Psoas muscle (tissue), 8 donors: ENCODE results near the gene PLEKHA6. TPM values are rescaled to one million over a fixed set of nuclear protein-coding genes. Genes with fewer than 3 reads are reported as not detected.

Experiments
- ATAC-seq, 4 donors: fragments of 200-7000 bp; cut with Tn5 transposase; one replicate each; pipeline ENCODE4 v1.9.1; 2020; ENCODE audit warnings: moderate library complexity in 3 of 4, mild to moderate bottlenecking in 2 of 4
- DNase-seq, 2 donors: peaks; one replicate each; pipeline ENCODE4 v3.0.0-alpha.2; 2020
- H3K27ac ChIP-seq: fragments of 200-600 bp; one replicate; pipeline ENCODE4 v1.8.0; 2022
- H3K27me3 ChIP-seq, 3 donors: fragments of 200-600 bp in 1 of 3; one replicate each; pipeline versions ENCODE4 v1.6.1 to v1.8.0; 2013 to 2022; ENCODE audit warnings: low read length in 2 of 3, mild to moderate bottlenecking in 2 of 3, moderate library complexity in 1 of 3; ENCODE audit not compliant: insufficient read depth in 3 of 3
- H3K36me3 ChIP-seq, 2 donors: fragments of 200-600 bp in 1 of 2; one replicate each; pipeline versions ENCODE4 v1.6.1 to v1.8.0; 2013 to 2022; ENCODE audit warnings: low read depth in 1 of 2, mild to moderate bottlenecking in 1 of 2, moderate library complexity in 1 of 2; ENCODE audit not compliant: insufficient read depth in 1 of 2
- H3K4me1 ChIP-seq: fragments of 200-600 bp; one replicate; pipeline ENCODE4 v1.8.0; 2022
- H3K4me3 ChIP-seq: fragments of 200-600 bp; one replicate; pipeline ENCODE4 v1.8.0; 2022; ENCODE audit warnings: mild to moderate bottlenecking
- H3K9me3 ChIP-seq: fragments of 200-600 bp; one replicate; pipeline ENCODE4 v1.8.0; 2022
- CTCF ChIP-seq: fragments of 200-600 bp; IDR thresholded peaks from one replicate; pipeline ENCODE4 v1.8.0; 2022; ENCODE audit warnings: antibody characterized with exemption
- WGBS, 3 donors: extraction: QIAGEN DNeasy Blood & Tissue Kit; methylation state at CpG; one replicate each; pipeline versions ENCODE4 v1.1.6 to v1.1.7; 2013; 5-methylcytosine and 5-hydroxymethylcytosine counted together
- intact Hi-C, 2 donors: fragments of 100-400 bp; cut with DNase I; formaldehyde crosslinking; loops; one replicate each; pipeline versions ENCODE4 v1.11.0 to v1.14.2; 2022
- polyA plus RNA-seq, 3 donors: library from polyadenylated mRNA; stranded (reverse); fragments of 200-250 nt; gene quantifications; one replicate each; pipeline ENCODE4 v1.2.3, GENCODE V29; 2013
- total RNA-seq, 4 donors: library from RNA; stranded (reverse); fragmentation: NEBNext Ultra II Directional in 2 of 4; extraction: Animal tissue kit (Norgen Biotek cat#: 25700) in 2 of 4; gene quantifications; one replicate each; pipeline versions ENCODE4 v1.2.1 to v1.2.4, GENCODE V29; 2021 to 2023
- donor health status: healthy with polysubstance abuse.
- donor health status: DM: no; HTN: no; CAD: no; lungs with moderate emphysema.
- donor health status: Bipolar disorder and iron deficiency.
- donor health status: healthy.
- donor health status: DM: yes; HTN: yes; CAD: no.
- donor health status: DM: no; HTN: no; CAD: no.
- donor health status: DM: no; HTN: no; CAD: no.
- donor health status: DM: yes; HTN: yes; CAD: no.

Gene PLEKHA6
- total and polyA plus RNA-seq, 7 donors, result 0.92 to 7.1 (median 1.7) TPM

- 35% methylated on average over 13 of the region's 13 CpGs for WGBS, 3 donors
- no peaks in the 10 kb centered on the region for H3K4me1 ChIP-seq
- no peak for DNase-seq
- no peak for ATAC-seq
- intact Hi-C loops, result loop anchor here (10.0 kb wide), 1 partner anchor 504 kb away; the partner anchor contains the start of gene SNRPE (in 2 of the 2)
- no peaks in the 10 kb centered on the region for H3K9me3 ChIP-seq
- H3K27me3 ChIP-seq, result peaks cover 0 to 2% (median 1%) of the 10 kb centered on the region in 3 donors
- no peaks in the 10 kb centered on the region for H3K36me3 ChIP-seq
- TF ChIP-seq CTCF, result no peak
- H3K27ac ChIP-seq, result no peak overlapping the region
- H3K4me3 ChIP-seq, result no peak overlapping the region
These were observed 9.4 kb upstream of the PLEKHA6 start for GRCh38 chr1:204368996-204369726.

- 57 to 68% (median 59%) methylated on average over 10 of the region's 10 CpGs for WGBS, 3 donors
- DNase-seq, result no peak
- Histone ChIP-seq H3K36me3 (no peaks in the 10 kb centered on the region), H3K27ac (no peak overlapping the region), H3K9me3 (no peaks in the 10 kb centered on the region), H3K4me3 (no peak overlapping the region), H3K4me1 (peaks cover 5% of the 10 kb centered on the region), H3K27me3 (peaks cover 0 to 4% (median 4%) of the 10 kb centered on the region in 3 donors)
- TF ChIP-seq CTCF, result no peak
- intact Hi-C loops, result loop anchor here (10.0 kb wide), 1 partner anchor 503 kb away; the partner anchor contains the start of gene SNRPE (in 2 of the 2)
- ATAC-seq, result no peak
These were observed 8.2 kb upstream of the PLEKHA6 start for GRCh38 chr1:204367956-204368355.

- H3K36me3 ChIP-seq, result no peaks in the 10 kb centered on the region
- intact Hi-C loops, result loop anchor here (10.0 kb wide), 1 partner anchor 503 kb away; the partner anchor contains the start of gene SNRPE (in 2 of the 2)
- ATAC-seq, result no peak
- H3K4me1 ChIP-seq, result peaks cover 6% of the 10 kb centered on the region
- 76 to 79% (median 79%) methylated on average over 16 of the region's 16 CpGs for WGBS, 3 donors
- no peak for TF ChIP-seq CTCF
- no peaks in the 10 kb centered on the region for H3K9me3 ChIP-seq
- no peak overlapping the region for H3K27ac ChIP-seq
- peaks cover 0 to 5% (median 4%) of the 10 kb centered on the region in 3 donors for H3K27me3 ChIP-seq
- H3K4me3 ChIP-seq, result no peak overlapping the region
- no peak for DNase-seq
These were observed 7.6 kb upstream of the PLEKHA6 start for GRCh38 chr1:204367193-204367858.

GRCh38 chr1:204366759-204367158 lies 7.0 kb upstream of the PLEKHA6 start:
- Histone ChIP-seq H3K4me1 (peaks cover 6% of the 10 kb centered on the region), H3K9me3 (no peaks in the 10 kb centered on the region), H3K4me3 (no peak overlapping the region), H3K36me3 (no peaks in the 10 kb centered on the region), H3K27me3 (peaks cover 0 to 5% (median 4%) of the 10 kb centered on the region in 3 donors), H3K27ac (no peak overlapping the region)
- ATAC-seq (no peak), DNase-seq (no peak)
- TF ChIP-seq CTCF, result peak; percentile 12
- intact Hi-C loops, result loop anchor here (10.0 kb wide), 1 partner anchor 502 kb away; the partner anchor contains the start of gene SNRPE (in 2 of the 2)
- 85 to 91% (median 89%) methylated on average over 7 of the region's 7 CpGs for WGBS, 3 donors
